Panc1 (cell line): ENCODE measurements around the gene CWC22. TPM values are rescaled to one million over a fixed set of nuclear protein-coding genes. Genes with fewer than 3 reads are reported as not detected.
"Not testable (repeated sequence)": the region's sequence is repeated elsewhere in the genome, so short reads cannot be mapped to it uniquely, and the experiment has no call there.

Experiments
- ATAC-seq: fragments of 200-7000 bp; cut with Tn5 transposase; 2 replicates; pipeline ENCODE4 v1.9.1; 2020; ENCODE audit warnings: mild to moderate bottlenecking, moderate library complexity
- BruUV-seq: library from RNA; stranded (reverse); fragments of 400-500 nt; replicated peaks from 2 replicates; lab custom pipeline; 2021; lab: Mats Ljungman, UMichigan
- CTCF ChIA-PET: fragments of 300-600 bp; sonication (Branson Sonifier 250); formaldehyde crosslinking; loops from one replicate; lab custom pipeline; 2022; ENCODE audit warnings: antibody characterized with exemption; lab: Charles Lee
- POLR2A ChIA-PET: fragments of 300-600 bp; sonication (Branson Sonifier 250); formaldehyde crosslinking; loops from one replicate; lab custom pipeline; 2022; ENCODE audit warnings: antibody characterized with exemption; lab: Charles Lee
- DNase-seq: peaks from one replicate; pipeline ENCODE4 v3.0.0-alpha.2; 2010; ENCODE audit warnings: low read depth, low spot score
- H3K27ac ChIP-seq: 2 replicates; pipeline ENCODE4 v1.5.1; 2011; ENCODE audit warnings: mild to moderate bottlenecking, low read length, inconsistent platforms
- H3K27me3 ChIP-seq: fragments of 200-500 bp; sonication (Bioruptor generic); 2 replicates; pipeline ENCODE4 v1.6.0; 2014; ENCODE audit warnings: low read length, inconsistent platforms; ENCODE audit not compliant: control insufficient read depth, insufficient read depth
- H3K36me3 ChIP-seq: fragments of 200-500 bp; sonication (Bioruptor generic); 2 replicates; pipeline ENCODE4 v1.5.1; 2014; ENCODE audit warnings: inconsistent platforms, mild to moderate bottlenecking, low read length, moderate library complexity; ENCODE audit not compliant: control insufficient read depth, insufficient read depth
- H3K4me1 ChIP-seq: 2 replicates; pipeline ENCODE4 v1.5.1; 2011; ENCODE audit warnings: inconsistent platforms, mild to moderate bottlenecking, low read length, moderate library complexity; ENCODE audit not compliant: control insufficient read depth, insufficient read depth
- H3K4me3 ChIP-seq, 2 experiments: 2 replicates each; pipeline ENCODE4 v1.5.1; 2011 to 2012; ENCODE audit warnings: low read depth in 2 of 2, low read length in 2 of 2, mild to moderate bottlenecking in 2 of 2, inconsistent platforms in 1 of 2, moderate library complexity in 1 of 2
- H3K9me3 ChIP-seq: fragments of 200-500 bp; sonication (Bioruptor generic); 2 replicates; pipeline ENCODE4 v1.5.1; 2014; ENCODE audit warnings: low read depth, mild to moderate bottlenecking, inconsistent platforms, low read length, moderate library complexity; ENCODE audit not compliant: control insufficient read depth, insufficient read depth
- CTCF ChIP-seq: fragments of 450-650 bp; IDR thresholded peaks from 2 replicates; pipeline ENCODE4 v1.5.1; 2017; ENCODE audit warnings: mild to moderate bottlenecking
- POLR2AphosphoS5 ChIP-seq: IDR thresholded peaks from 2 replicates; pipeline ENCODE4 v1.6.1; 2012; ENCODE audit warnings: mild to moderate bottlenecking, low read depth, low read length, moderate library complexity
- REST ChIP-seq, 2 experiments: IDR thresholded peaks; 2 replicates each; pipeline ENCODE4 v1.6.1; 2011 to 2012; ENCODE audit warnings: low read depth in 2 of 2, control low read depth in 1 of 2, low read length in 1 of 2, mild to moderate bottlenecking in 1 of 2, moderate library complexity in 1 of 2; ENCODE audit not compliant: insufficient read depth in 1 of 2
- SIN3A ChIP-seq: IDR thresholded peaks from 2 replicates; pipeline ENCODE4 v1.6.1; 2012; ENCODE audit warnings: low read depth, mild to moderate bottlenecking, low read length, moderate library complexity, borderline replicate concordance; ENCODE audit not compliant: insufficient read depth
- TCF7L2 ChIP-seq: IDR thresholded peaks from 2 replicates; pipeline ENCODE4 v1.6.1; 2011; ENCODE audit warnings: mild to moderate bottlenecking, low read depth, low read length, inconsistent platforms
- in situ Hi-C: cut with HindIII; loops from 2 replicates; pipeline ENCODE4 v1.10.0; 2016; ENCODE audit warnings: low sequenced_read_pairs, low pct_unique_long_range_greater_than_20kb
- intact Hi-C: fragments of 100-400 bp; cut with micrococcal nuclease; formaldehyde crosslinking; loops from one replicate; pipeline ENCODE4 v1.10.0; 2022; ENCODE audit not compliant: unreplicated experiment
- total RNA-seq: library from RNA; stranded (reverse); gene quantifications from one replicate; pipeline ENCODE4 v1.2.1, GENCODE V29; 2021; ENCODE audit not compliant: unreplicated experiment

Gene CWC22
- total RNA-seq, 1 experiment from 2014 or later = 17.2 TPM

- H3K27me3 ChIP-seq = no peaks in the 10 kb centered on the region
- CTCF ChIA-PET = no interaction called here
- H3K9me3 ChIP-seq = no peaks in the 10 kb centered on the region
- no peak for DNase-seq
- ATAC-seq = no peak
- intact Hi-C loops (no loop called here), in situ Hi-C loops (no loop called here)
- H3K36me3 ChIP-seq = peaks cover 3% of the 10 kb centered on the region; the same call in 1 of the 2 replicates
- H3K4me1 ChIP-seq = peaks cover 6% of the 10 kb centered on the region; the same call in 1 of the 2 replicates
- BruUV-seq = TSS peak; percentile 76
- POLR2A ChIA-PET = no interaction called here
- no peak for TF ChIP-seq REST (IDR thresholded peaks at IDR 0.05; ENCODE audit: insufficient read depth in 1 of 2, low read depth in 2 of 2, low read length in 1 of 2)
- no peak for TF ChIP-seq TCF7L2
- no peak for TF ChIP-seq POLR2AphosphoS5
- no peak for TF ChIP-seq SIN3A
- no peak for TF ChIP-seq CTCF
- peak overlapping the region; percentile 97 for H3K27ac ChIP-seq
- peak overlapping the region; percentile 81 to 100 for H3K4me3 ChIP-seq
These were observed 866 bp downstream of the CWC22 start for GRCh38 chr2:180006231-180006630.

- peak overlapping the region in 1 of 2 experiments; percentile 81; a peak in 2 of 4 replicates for H3K4me3 ChIP-seq
- H3K9me3 ChIP-seq, intact Hi-C loops, CTCF ChIA-PET, BruUV-seq, H3K4me1 ChIP-seq, in situ Hi-C loops, DNase-seq, ATAC-seq, H3K36me3 ChIP-seq, H3K27me3 ChIP-seq, H3K27ac ChIP-seq, POLR2A ChIA-PET: not testable (repeated sequence)
These were observed 1.6 kb downstream of the CWC22 start for GRCh38 chr2:180005465-180005864.

GRCh38 chr2:180004731-180005130 lies 2.4 kb downstream of the CWC22 start:
- no peaks in the 10 kb centered on the region for H3K9me3 ChIP-seq
- H3K27me3 ChIP-seq = no peaks in the 10 kb centered on the region
- no TSS peak for BruUV-seq
- DNase-seq = no peak
- TF ChIP-seq CTCF = no peak
- no peak for TF ChIP-seq TCF7L2
- no peak for TF ChIP-seq SIN3A
- TF ChIP-seq POLR2AphosphoS5 = no peak
- no peak overlapping the region for H3K27ac ChIP-seq
- POLR2A ChIA-PET = no interaction called here
- ATAC-seq = no peak
- H3K4me3 ChIP-seq = no peak overlapping the region
- CTCF ChIA-PET = no interaction called here
- H3K36me3 ChIP-seq = peaks cover 3% of the 10 kb centered on the region
- intact Hi-C loops (no loop called here), in situ Hi-C loops (no loop called here)
- peaks cover 6% of the 10 kb centered on the region; the same call in 1 of the 2 replicates for H3K4me1 ChIP-seq
